ENCODE measurements around the gene ESCO1.

DNA sequence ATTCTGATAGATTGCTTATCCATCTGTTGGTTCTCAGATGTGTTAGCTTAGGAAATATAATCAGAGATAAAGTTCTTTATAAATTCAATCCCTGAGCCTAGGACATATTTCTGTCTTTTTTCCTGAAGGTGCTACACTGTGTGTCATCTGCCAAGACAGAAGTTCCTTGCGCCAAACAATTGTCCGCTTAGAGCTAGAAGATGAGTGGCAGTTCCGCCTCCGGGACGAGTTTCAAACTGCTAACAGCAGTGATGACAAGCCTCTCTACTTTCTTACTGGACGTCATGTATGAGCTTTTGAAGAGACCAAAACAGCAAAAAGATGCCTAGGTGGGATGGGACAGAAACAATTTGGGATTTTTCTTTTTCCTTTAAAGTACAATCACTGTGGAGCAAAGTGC, 78.0 kb downstream of the ESCO1 start:
- TF ChIP-seq POLR2A (IDR thresholded peaks at IDR 0.05) (no peak), EP300 (IDR thresholded peaks at IDR 0.05) (no peak), POLR2AphosphoS5 (IDR thresholded peaks at IDR 0.05) (no peak)
- TF ChIP-seq, protein P1, sequence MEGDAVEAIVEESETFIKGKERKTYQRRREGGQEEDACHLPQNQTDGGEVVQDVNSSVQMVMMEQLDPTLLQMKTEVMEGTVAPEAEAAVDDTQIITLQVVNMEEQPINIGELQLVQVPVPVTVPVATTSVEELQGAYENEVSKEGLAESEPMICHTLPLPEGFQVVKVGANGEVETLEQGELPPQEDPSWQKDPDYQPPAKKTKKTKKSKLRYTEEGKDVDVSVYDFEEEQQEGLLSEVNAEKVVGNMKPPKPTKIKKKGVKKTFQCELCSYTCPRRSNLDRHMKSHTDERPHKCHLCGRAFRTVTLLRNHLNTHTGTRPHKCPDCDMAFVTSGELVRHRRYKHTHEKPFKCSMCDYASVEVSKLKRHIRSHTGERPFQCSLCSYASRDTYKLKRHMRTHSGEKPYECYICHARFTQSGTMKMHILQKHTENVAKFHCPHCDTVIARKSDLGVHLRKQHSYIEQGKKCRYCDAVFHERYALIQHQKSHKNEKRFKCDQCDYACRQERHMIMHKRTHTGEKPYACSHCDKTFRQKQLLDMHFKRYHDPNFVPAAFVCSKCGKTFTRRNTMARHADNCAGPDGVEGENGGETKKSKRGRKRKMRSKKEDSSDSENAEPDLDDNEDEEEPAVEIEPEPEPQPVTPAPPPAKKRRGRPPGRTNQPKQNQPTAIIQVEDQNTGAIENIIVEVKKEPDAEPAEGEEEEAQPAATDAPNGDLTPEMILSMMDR (IDR thresholded peaks at IDR 0.05), result no peak
